Measurements from ENCODE around the gene HCRTR2.

GRCh38 chr6:55304747-55305146 lies 130.4 kb downstream of the HCRTR2 start:
- TF ChIP-seq EZH2 (IDR thresholded peaks at IDR 0.05) (no peak), POLR2AphosphoS5 (IDR thresholded peaks at IDR 0.05; ENCODE audit: borderline replicate concordance, low read depth, low read length) (no peak)
